ENCODE results near the gene FNDC3A.
"Not testable (repeated sequence)": the region's sequence is repeated elsewhere in the genome, so short reads cannot be mapped to it uniquely, and the experiment has no call there.

FNDC3A gene

GRCh38 chr13:49112782-49113525 is 137.2 kb downstream of the FNDC3A start:
- Histone ChIP-seq H3K4me3 (no peak overlapping the region), H3K27ac (no peak overlapping the region)
- DNase-seq (ENCODE audit: low spot score): no peak
- TF ChIP-seq CTCF (IDR thresholded peaks at IDR 0.05): no peak

- TF ChIP-seq CTCF (IDR thresholded peaks at IDR 0.05): no peak
Measured at GRCh38 chr13:49113526-49114286, 138.0 kb downstream of the FNDC3A start.

GRCh38 chr13:49116873-49117272 is 141.2 kb downstream of the FNDC3A start:
- H3K4me3 ChIP-seq: no peak overlapping the region
- TF ChIP-seq CTCF (IDR thresholded peaks at IDR 0.05): no peak
- no peak overlapping the region for H3K27ac ChIP-seq

More at GRCh38 chr13:49113526-49114286, 138.0 kb downstream of the FNDC3A start:
- Histone ChIP-seq H3K4me3 (no peak overlapping the region), H3K27ac (no peak overlapping the region)
- no peak for DNase-seq (ENCODE audit: low spot score)

GRCh38 chr13:49118455-49118854 is 142.7 kb downstream of the FNDC3A start:
- DNase-seq (ENCODE audit: low spot score); H3K4me3 ChIP-seq; H3K27ac ChIP-seq: not testable (repeated sequence)

More at GRCh38 chr13:49116873-49117272, 141.2 kb downstream of the FNDC3A start:
- no peak for DNase-seq (ENCODE audit: low spot score)

GRCh38 chr13:49124693-49125304 is 149.1 kb downstream of the FNDC3A start:
- DNase-seq (ENCODE audit: low spot score): no peak
- H3K4me3 ChIP-seq: no peak overlapping the region
- no peak for TF ChIP-seq CTCF (IDR thresholded peaks at IDR 0.05)
- H3K27ac ChIP-seq: no peak overlapping the region

- TF ChIP-seq CTCF (IDR thresholded peaks at IDR 0.05): no peak
- Histone ChIP-seq H3K4me3 (no peak overlapping the region), H3K27ac (no peak overlapping the region)
- DNase-seq (ENCODE audit: low spot score): no peak
Measured at GRCh38 chr13:49125964-49126524, 150.3 kb downstream of the FNDC3A start.

- DNase-seq (ENCODE audit: low spot score): no peak
- TF ChIP-seq CTCF (IDR thresholded peaks at IDR 0.05): no peak
- peak overlapping the region in 1 of 2 donors; percentile 39 for H3K27ac ChIP-seq
- H3K4me3 ChIP-seq: no peak overlapping the region
Measured at GRCh38 chr13:49132479-49133002, 156.8 kb downstream of the FNDC3A start.

All from coronary artery (tissue), 2 donors.